Hematopoietic multipotent progenitor cell treated with erythropoietin and hydrocortisone succinate and interleukin-3 and kit ligand, for 8 days (in vitro differentiated cells): Measurements from ENCODE around the gene MYT1.
"Not testable (repeated sequence)": the region's sequence is repeated elsewhere in the genome, so short reads cannot be mapped to it uniquely, and the experiment has no call there.

Experiments used
- DNase-seq: peaks from one replicate; pipeline ENCODE4 v3.0.0-alpha.2; 2015

The MYT1 gene

DNA sequence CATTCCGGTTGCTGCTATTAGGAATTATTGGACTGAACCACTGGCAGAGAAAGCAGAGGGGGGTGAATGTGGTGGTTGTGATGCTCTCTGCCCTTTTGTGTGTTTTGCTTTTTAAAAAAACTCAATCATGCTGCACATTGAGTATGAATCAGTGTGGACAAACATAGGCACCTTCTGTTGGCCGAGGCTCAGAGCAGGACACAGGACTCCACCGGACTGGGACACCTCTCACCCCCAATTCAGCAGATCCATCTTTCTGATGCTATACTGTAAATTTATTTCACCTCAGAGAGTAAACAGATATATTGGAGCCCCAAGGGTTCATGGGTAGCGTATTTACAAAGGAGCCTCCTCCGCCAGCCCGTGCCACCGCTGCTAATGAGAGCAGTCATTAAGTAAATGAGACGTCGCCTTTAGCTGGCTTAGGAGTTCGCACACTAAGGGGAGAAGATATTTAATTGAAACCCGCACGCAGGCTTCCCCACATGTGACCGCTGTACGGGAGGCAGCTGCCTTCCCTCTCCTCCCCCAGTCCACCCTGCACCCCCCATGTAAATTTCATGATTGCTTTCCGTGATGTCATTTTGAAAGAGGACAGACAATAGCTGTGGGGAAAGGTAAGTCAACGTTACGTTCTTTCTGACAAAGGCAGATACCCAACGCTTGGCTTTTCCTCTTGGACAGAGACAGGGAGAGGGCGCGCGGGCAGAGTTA, at the start of gene MYT1:
Gene MYT1, plus strand, starts transcription at position 330 of the 714 bp plus-strand sequence. CDS start 34,410 bp downstream, outside the sequence.
- DNase-seq: no peak

DNA sequence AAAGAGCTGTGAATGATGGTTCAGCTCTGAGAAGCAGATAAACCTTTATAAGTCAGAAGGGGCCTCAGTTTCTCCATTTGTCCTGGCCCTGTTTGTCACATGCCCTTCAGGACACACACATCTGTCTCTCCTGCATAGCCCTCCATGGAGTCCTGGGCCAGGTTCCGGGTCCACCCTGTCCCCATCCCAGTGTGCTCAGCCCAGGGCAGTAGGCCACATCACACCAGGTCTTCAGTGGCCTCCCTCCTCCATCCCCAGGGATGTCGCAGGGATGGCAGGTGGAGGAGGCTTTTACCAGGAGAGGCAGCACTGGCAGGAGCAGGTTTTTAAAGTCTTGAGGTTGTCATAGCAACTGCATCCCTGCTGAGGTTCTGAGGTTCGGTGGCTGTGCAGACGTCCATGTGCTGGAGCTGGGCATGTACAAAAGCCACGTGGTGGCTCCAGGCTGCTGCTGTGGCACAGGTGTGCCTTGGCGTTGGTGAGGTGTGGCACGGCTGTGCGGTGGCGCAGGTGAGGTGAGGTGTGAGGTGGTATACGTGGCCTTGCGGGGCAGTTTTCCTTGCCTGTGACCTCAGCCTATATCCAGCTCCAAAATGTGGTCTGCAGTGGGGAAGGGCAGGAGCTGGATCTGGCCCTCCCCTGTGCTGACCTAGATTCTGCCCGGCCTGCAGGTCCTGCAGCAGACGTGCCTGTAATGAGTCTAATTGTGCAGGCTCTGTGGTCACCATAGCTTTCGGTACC, 48.9 kb upstream of the MYT1 start:
- DNase-seq: no peak

- DNase-seq: no peak
These were observed 48.2 kb upstream of the MYT1 start for GRCh38 chr20:64116016-64116415.

- DNase-seq: no peak
These were observed 47.5 kb upstream of the MYT1 start for GRCh38 chr20:64116541-64117431.

DNA sequence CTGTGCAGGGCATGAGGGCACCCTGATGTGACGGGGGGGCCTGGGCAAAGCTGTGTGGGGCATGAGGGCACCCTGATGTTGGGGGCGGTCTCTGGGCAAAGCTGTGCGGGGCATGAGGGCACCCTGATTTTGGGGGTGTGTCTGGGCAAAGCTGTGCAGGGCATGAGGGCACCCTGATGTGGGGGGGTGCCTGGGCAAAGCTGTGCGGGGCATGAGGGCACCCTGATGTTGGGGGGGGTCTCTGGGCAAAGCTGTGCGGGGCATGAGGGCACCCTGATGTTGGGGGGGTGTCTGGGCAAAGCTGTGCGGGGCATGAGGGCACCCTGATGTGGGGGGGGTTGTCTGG, 46.8 kb upstream of the MYT1 start:
- not testable (repeated sequence) for DNase-seq

DNA sequence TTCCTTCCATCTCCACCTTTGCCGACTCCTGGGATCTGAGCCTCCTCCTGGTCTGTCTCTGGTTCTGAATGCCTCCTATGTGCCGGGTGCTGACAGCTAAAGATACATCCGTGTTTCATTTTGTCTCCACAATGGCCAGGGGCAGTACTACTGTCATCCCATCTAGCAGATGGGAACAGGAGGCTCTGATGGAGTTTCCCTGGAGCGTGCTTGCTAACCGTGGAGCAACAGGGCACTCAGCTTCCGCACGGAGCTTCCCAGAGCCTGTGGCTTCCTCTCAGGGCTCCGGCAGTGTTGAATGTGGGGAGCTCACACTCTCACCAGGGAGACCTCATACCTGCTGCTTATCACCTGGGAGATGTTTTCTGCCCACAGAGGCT, 45.0 kb upstream of the MYT1 start:
- DNase-seq: no peak

GRCh38 chr20:64119681-64120341, 44.4 kb upstream of the MYT1 start:
- no peak for DNase-seq

- DNase-seq: no peak
These were observed 42.7 kb upstream of the MYT1 start for GRCh38 chr20:64121586-64121985.

DNA sequence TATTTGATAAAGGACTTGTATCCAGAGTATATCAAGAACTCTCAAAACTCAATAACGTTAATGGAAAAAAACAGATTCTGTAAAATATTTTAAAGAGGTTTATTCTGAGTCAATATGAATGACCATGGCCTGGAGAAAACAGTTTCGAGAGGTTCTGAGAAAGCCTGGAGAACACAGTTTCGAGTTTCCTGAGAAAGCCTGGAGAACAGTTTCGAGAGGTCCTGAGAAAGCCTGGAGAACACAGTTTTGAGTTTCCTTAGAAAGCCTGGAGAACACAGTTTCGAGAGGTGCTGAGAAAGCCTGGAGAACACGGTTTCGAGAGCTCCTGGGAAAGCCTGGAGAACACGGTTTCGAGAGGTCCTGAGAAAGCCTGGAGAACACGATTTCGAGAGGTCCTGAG, 41.3 kb upstream of the MYT1 start:
- not testable (repeated sequence) for DNase-seq

- not testable (repeated sequence) for DNase-seq
These were observed 40.7 kb upstream of the MYT1 start for GRCh38 chr20:64123517-64123916.

DNA sequence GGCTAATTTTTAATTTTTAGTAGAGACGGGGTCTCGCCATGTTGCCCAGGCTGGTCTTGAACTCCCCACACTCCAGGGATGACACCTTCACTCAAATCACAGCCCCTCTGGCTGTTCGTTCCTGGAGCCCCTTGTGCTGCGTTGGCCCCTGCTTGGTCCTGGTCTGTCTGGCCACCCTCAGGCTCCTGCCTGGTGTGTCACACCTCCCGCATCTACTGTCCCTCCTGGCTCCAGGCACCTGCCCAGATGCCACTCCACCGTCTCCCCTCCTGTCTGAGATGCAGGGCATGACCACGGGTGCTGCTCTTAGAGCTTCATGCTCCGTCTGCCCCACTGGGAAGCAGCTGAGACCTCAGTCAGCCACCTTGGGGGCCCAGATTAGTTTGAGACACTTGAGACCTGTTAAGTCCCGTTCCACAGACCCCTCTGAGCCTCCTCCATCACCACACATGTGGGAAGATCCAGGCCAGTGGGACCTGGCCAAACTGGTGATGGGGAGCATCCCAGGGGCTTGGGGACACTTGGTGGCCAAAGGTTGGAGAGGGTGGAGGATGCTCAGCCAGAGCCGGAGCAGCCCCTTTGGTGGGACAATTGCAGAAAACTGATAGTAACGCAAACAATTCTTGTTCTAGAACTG, 35.0 kb upstream of the MYT1 start:
- no peak for DNase-seq

DNA sequence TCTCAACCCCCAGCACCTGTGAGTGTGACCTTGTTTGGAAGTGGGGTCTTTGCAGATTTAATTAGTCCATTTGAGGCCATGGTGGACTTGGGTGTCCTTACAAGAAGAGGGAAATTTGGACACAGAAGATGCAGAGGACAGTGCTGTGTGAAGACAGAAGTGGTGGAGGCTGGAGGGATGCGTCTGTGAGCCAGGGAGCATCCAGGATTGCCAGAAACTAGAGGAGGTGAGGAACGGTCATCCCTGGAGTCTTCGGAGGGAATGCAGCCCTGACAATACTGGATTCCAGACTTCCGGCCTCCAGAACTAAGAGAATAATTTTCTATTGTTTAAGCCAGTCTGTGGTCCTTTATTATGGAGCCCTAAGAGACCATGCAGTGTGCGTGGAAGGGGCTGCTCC, 34.0 kb upstream of the MYT1 start:
- no peak for DNase-seq

DNA sequence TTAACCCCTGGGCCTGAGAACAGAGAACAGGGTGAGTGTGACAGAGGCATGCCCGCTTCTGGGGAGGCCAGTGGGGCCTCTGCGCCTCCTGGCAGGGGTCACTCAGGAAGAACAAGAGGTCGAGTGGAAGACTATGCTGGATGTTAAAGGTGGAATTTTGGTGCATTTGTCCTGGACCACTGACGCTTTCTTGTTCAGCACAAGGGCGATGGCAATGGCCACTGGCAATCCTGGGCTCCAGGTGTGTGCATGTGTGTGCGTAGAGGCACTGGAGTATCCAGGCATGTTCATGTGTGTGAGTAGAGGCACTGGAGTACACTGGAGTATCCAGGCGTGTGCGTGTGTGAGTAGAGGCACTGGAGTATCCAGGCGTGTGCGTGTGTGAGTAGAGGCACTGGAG, 33.4 kb upstream of the MYT1 start:
- no peak for DNase-seq

DNA sequence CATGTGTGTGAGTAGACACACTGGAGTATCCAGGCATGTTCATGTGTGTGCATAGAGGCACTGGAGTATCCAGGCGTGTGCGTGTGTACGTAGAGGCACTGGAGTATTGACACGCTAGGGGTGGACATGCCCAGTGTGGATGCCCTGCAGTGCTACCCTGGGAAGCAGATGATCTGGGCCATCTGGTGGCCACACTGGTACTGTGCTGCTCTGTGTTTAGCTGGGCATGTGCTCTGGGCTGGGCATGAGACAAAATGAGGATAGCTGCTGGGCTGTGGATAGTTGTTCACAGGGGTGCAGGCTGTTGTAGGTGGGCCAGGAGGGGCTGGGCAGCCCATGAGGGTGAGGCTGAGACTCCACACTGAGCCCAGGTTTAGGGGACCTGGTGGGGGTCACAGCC, 32.8 kb upstream of the MYT1 start:
- DNase-seq: peak; percentile 47

DNA sequence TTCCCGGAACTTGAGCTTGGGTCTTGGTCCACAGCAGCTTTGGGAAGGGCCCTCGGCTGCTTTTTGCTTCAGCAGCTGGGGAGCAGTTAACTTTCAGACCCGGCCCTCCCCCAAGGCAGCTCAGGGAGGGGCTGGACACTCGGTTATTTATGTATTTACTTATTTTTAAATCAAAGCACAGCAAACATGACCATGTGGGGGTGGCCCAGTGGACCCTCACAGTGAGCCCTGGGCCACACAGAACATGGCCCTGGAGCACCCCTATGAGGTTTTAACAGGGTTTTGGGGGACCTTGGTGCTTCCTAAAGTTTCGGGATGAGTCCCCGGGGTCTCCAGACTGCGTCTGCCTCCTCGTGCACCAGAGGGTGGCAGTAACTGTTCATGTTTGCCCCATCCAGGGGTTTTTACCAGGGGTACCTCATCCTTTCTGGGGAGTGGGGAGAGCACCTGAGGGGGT, 30.3 kb upstream of the MYT1 start:
- DNase-seq: peak; percentile 6

GRCh38 chr20:64134744-64135143, 29.5 kb upstream of the MYT1 start:
- not testable (repeated sequence) for DNase-seq

DNA sequence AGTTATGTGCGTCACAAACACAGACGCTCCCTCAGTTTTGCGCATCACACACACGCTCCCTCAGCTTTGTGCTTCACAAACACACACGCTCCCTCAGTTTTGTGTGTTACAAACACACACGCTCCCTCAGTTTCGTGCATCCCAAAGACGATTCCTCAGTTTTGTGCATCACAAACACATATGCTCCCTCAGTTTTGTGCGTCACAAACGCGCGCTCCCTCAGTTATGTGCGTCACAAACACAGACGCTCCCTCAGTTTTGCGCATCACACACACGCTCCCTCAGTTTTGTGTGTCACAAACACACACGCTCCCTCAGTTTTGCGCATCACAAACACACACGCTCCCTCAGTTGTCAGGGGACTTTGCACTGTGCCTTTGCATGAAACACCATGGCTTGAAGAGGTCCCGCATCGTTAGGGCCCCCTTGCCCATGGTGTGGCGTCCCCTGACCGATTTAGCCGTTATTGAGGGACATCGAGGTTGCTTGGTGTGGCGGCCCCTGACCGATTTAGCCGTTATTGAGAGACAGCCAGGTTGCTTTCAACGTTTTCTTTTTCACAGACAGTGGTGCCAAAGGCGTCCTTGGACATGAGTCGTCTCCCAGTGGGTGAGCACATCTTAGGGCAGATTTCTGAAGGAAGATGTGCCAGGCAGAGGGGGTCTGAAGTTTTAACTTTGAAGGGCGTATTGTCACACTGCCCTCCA, 28.1 kb upstream of the MYT1 start:
- DNase-seq: no peak

- DNase-seq: no peak
These were observed 26.6 kb upstream of the MYT1 start for GRCh38 chr20:64137598-64138031.

DNA sequence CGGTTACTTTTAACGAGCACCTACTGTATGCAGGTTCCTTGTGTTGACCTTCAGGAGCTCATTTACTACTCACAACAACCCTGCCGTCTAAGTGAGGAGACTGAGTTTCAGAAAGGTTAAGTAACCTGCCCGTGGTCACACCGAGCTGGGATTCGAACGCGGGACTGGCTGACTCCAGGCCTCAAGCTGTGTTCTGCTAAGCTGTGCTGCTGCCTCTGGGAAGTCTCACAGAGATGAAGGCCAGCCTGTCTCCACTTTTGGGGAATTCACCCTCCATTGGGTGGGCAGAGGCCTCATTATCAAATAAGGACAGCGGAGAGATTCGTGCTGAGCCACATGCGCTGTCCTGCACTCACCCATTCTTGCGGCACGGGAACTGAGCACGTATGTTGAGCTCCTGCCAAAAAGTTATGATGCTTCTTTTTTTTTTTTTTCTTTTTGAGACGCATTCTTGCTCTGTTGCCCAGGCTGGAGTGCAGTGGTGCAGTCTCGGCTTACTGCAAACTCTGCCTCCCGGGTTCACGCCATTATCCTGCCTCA, 25.9 kb upstream of the MYT1 start:
- DNase-seq: no peak

GRCh38 chr20:64139199-64140060, 24.8 kb upstream of the MYT1 start:
- DNase-seq: no peak
